Calu3 (cell line): ENCODE measurements around the gene JARID2. TPM values are rescaled to one million over a fixed set of nuclear protein-coding genes. Genes with fewer than 3 reads are reported as not detected.

ENCODE experiments used
- BruUV-seq: library from RNA; stranded (reverse); fragments of 400-500 nt; replicated peaks from 2 replicates; lab custom pipeline; 2021; lab: Mats Ljungman, UMichigan
- CTCF ChIA-PET: fragments of 300-600 bp; sonication (Branson Sonifier 250); formaldehyde crosslinking; loops from one replicate; lab custom pipeline; 2022; ENCODE audit warnings: antibody characterized with exemption; lab: Charles Lee
- DNase-seq: peaks from one replicate; pipeline ENCODE4 v3.0.0; 2022
- H3K27ac Mint-ChIP-seq: one replicate; pipeline ENCODE4 v1.8.0; 2022; ENCODE audit warnings: mixed read lengths; ENCODE audit not compliant: unreplicated experiment
- H3K27me3 Mint-ChIP-seq: one replicate; pipeline ENCODE4 v1.8.0; 2022; ENCODE audit warnings: mixed read lengths; ENCODE audit not compliant: unreplicated experiment
- H3K36me3 Mint-ChIP-seq: one replicate; pipeline ENCODE4 v1.8.0; 2022; ENCODE audit warnings: mild to moderate bottlenecking, moderate library complexity, mixed read lengths; ENCODE audit not compliant: insufficient read depth, unreplicated experiment
- H3K4me1 Mint-ChIP-seq: one replicate; pipeline ENCODE4 v1.8.0; 2022; ENCODE audit warnings: mild to moderate bottlenecking, low read depth, mixed read lengths; ENCODE audit not compliant: unreplicated experiment
- H3K4me3 Mint-ChIP-seq: one replicate; pipeline ENCODE4 v1.8.0; 2022; ENCODE audit warnings: mild to moderate bottlenecking, low read depth, moderate library complexity, mixed read lengths; ENCODE audit not compliant: unreplicated experiment
- H3K9me3 Mint-ChIP-seq: one replicate; pipeline ENCODE4 v1.8.0; 2022; ENCODE audit warnings: low read depth, mixed read lengths; ENCODE audit not compliant: unreplicated experiment
- intact Hi-C: fragments of 100-400 bp; cut with micrococcal nuclease; formaldehyde crosslinking; loops from one replicate; pipeline ENCODE4 v1.10.0; 2022; ENCODE audit not compliant: unreplicated experiment
- total RNA-seq: library from RNA; stranded (reverse); gene quantifications from 2 replicates; pipeline ENCODE4 v1.2.3, GENCODE V29; 2022
- TF ChIP-seq, protein P1 (sequence below): fragments of 200-600 bp; IDR thresholded peaks from one replicate; pipeline ENCODE4 v1.8.0; 2022; ENCODE audit warnings: antibody characterized with exemption; ENCODE audit not compliant: unreplicated experiment

The JARID2 gene
- total RNA-seq, 1 experiment from 2014 or later = 9.4 TPM

DNA sequence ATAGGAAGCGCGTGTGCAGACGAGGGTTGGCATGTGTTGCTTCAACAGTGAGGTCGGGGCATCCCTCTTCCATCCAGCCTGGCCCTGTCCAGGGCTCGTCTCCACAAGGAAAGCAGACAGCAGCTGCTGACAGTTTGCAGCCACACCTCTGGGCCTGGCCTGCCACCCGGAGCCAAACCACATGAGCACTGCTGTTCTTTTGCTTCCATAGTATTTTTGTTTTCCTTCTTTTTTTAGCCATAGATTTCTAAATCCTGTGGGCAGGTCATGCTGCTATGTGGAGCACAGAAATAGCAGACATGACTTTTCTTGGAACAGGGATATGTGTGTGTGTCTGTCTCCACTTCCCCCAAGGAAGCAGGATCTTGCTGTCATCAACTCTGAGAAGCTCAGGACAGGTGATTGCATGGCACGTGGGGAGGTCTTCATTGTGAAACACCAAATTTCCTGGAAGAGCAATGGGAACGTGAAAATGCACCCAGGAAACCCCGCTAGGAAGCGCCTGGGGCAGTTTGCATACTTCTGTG, 249.6 kb downstream of the JARID2 start:
- no peaks in the 10 kb centered on the region for H3K36me3 Mint-ChIP-seq
- intact Hi-C loops = no loop called here
- BruUV-seq = no TSS peak
- no peaks in the 10 kb centered on the region for H3K27me3 Mint-ChIP-seq
- CTCF ChIA-PET = no interaction called here
- H3K4me3 Mint-ChIP-seq = no peak overlapping the region
- no peak for DNase-seq
- H3K4me1 Mint-ChIP-seq = no peaks in the 10 kb centered on the region
- H3K9me3 Mint-ChIP-seq = no peaks in the 10 kb centered on the region
- H3K27ac Mint-ChIP-seq = no peak overlapping the region
- TF ChIP-seq, protein P1, sequence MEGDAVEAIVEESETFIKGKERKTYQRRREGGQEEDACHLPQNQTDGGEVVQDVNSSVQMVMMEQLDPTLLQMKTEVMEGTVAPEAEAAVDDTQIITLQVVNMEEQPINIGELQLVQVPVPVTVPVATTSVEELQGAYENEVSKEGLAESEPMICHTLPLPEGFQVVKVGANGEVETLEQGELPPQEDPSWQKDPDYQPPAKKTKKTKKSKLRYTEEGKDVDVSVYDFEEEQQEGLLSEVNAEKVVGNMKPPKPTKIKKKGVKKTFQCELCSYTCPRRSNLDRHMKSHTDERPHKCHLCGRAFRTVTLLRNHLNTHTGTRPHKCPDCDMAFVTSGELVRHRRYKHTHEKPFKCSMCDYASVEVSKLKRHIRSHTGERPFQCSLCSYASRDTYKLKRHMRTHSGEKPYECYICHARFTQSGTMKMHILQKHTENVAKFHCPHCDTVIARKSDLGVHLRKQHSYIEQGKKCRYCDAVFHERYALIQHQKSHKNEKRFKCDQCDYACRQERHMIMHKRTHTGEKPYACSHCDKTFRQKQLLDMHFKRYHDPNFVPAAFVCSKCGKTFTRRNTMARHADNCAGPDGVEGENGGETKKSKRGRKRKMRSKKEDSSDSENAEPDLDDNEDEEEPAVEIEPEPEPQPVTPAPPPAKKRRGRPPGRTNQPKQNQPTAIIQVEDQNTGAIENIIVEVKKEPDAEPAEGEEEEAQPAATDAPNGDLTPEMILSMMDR = no peak

DNA sequence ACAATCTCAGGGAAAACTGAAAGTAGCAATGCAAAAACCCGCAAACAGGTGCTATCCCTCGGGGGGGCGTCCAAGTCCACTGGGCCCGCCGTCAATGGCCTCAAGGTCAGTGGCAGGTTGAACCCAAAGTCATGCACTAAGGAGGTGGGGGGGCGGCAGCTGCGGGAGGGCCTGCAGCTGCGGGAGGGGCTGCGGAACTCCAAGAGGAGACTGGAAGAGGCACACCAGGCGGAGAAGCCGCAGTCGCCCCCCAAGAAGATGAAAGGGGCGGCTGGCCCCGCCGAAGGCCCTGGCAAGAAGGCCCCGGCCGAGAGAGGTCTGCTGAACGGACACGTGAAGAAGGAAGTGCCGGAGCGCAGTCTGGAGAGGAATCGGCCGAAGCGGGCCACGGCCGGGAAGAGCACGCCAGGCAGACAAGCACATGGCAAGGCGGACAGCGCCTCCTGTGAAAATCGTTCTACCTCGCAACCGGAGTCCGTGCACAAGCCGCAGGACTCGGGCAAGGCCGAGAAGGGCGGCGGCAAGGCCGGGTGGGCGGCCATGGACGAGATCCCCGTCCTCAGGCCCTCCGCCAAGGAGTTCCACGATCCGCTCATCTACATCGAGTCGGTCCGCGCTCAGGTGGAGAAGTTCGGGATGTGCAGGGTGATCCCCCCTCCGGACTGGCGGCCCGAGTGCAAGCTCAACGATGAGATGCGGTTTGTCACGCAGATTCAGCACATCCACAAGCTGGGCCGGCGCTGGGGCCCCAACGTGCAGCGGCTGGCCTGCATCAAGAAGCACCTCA, 250.7 kb downstream of the JARID2 start:
- BruUV-seq = no TSS peak
- Mint-ChIP-seq H3K4me1 (no peaks in the 10 kb centered on the region), H3K4me3 (no peak overlapping the region), H3K27ac (no peak overlapping the region), H3K27me3 (no peaks in the 10 kb centered on the region), H3K36me3 (no peaks in the 10 kb centered on the region), H3K9me3 (no peaks in the 10 kb centered on the region)
- intact Hi-C loops = no loop called here
- TF ChIP-seq, protein P1 = no peak
- CTCF ChIA-PET = interaction anchor here (0.6 to 0.7 kb wide), 2 partner anchors 120 to 686 kb away, joined by 3 to 9 read pairs; no protein-coding TSS in a partner anchor
- no peak for DNase-seq

DNA sequence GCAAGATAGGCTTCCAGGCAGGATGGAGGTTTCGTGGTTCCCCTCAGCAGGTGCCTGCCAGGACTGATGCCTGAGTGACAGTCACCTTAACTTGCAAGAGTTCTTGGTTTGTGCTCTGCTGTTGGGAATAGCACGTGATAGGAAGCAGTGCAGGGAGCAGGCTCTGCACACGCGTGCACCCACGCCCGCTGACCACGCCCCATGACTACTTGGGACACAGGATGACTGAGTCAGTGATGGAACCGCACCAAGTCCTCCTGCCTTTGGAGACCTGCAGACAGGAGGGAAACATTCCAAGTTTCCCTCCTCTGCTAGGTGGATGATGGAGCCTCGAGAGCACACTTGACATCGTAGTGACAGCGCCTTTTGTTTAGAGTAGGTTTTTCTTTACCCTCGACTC, 252.8 kb downstream of the JARID2 start:
- no TSS peak for BruUV-seq
- no peaks in the 10 kb centered on the region for H3K4me1 Mint-ChIP-seq
- no peak overlapping the region for H3K4me3 Mint-ChIP-seq
- H3K27me3 Mint-ChIP-seq = no peaks in the 10 kb centered on the region
- no peaks in the 10 kb centered on the region for H3K36me3 Mint-ChIP-seq
- CTCF ChIA-PET = no interaction called here
- no peaks in the 10 kb centered on the region for H3K9me3 Mint-ChIP-seq
- intact Hi-C loops = no loop called here
- no peak for DNase-seq
- H3K27ac Mint-ChIP-seq = no peak overlapping the region
- TF ChIP-seq, protein P1 = no peak

DNA sequence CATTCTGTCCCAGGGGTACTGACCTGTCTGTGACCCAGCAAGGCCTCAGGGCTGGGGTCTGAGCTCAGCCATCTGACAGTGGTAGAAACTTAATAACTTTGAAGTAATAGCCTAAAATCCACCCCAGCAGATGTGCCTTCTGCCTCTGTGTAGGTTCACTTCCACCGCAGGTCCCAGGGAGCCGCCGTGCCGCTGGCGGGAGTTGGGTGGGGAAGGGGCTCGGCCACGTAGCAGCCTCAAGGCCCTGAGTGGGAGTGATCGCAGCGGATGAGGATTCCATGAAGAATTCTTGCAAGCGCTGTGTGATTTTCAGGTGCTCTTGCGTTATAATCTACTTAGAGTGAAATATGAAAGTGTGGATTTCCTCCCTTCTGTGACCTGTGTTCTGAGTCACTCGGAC, 253.3 kb downstream of the JARID2 start:
- intact Hi-C loops = no loop called here
- BruUV-seq = no TSS peak
- Mint-ChIP-seq H3K27ac (no peak overlapping the region), H3K4me1 (no peaks in the 10 kb centered on the region), H3K9me3 (no peaks in the 10 kb centered on the region), H3K4me3 (no peak overlapping the region), H3K36me3 (no peaks in the 10 kb centered on the region), H3K27me3 (no peaks in the 10 kb centered on the region)
- no peak for DNase-seq
- TF ChIP-seq, protein P1 = no peak
- CTCF ChIA-PET = no interaction called here
